Osteocyte (in vitro differentiated cells): Measurements from ENCODE around the gene LRRC8C. TPM values are rescaled to one million over a fixed set of nuclear protein-coding genes. Genes with fewer than 3 reads are reported as not detected.
A peak's percentile ranks its signal among the peaks of the same experiment; 100 is the strongest.

Source experiments
- DNase-seq: peaks from one replicate; pipeline ENCODE4 v3.0.0; 2021; ENCODE audit warnings: mixed read lengths; ENCODE audit not compliant: unreplicated experiment; ENCODE audit errors: extremely low spot score
- H3K27ac Mint-ChIP-seq: one replicate; pipeline ENCODE4 v1.8.0; 2021; ENCODE audit warnings: mild to moderate bottlenecking, mixed read lengths; ENCODE audit not compliant: unreplicated experiment
- H3K27me3 Mint-ChIP-seq: one replicate; pipeline ENCODE4 v1.8.0; 2021; ENCODE audit warnings: mixed read lengths; ENCODE audit not compliant: unreplicated experiment
- H3K36me3 Mint-ChIP-seq: one replicate; pipeline ENCODE4 v1.8.0; 2021; ENCODE audit warnings: mixed read lengths; ENCODE audit not compliant: unreplicated experiment
- H3K4me1 Mint-ChIP-seq: one replicate; pipeline ENCODE4 v1.8.0; 2021; ENCODE audit warnings: mixed read lengths; ENCODE audit not compliant: unreplicated experiment
- H3K4me3 Mint-ChIP-seq: one replicate; pipeline ENCODE4 v1.8.0; 2021; ENCODE audit warnings: mild to moderate bottlenecking, moderate library complexity, mixed read lengths; ENCODE audit not compliant: unreplicated experiment
- H3K9me3 Mint-ChIP-seq: one replicate; pipeline ENCODE4 v1.8.0; 2021; ENCODE audit warnings: mixed read lengths; ENCODE audit not compliant: unreplicated experiment
- total RNA-seq: library from RNA; stranded (reverse); gene quantifications from 2 replicates; pipeline ENCODE4 v1.2.1, GENCODE V29; 2021
- TF ChIP-seq, protein P1 (sequence below): fragments of 200-600 bp; sonication (generic); IDR thresholded peaks from 2 replicates; pipeline ENCODE4 v1.5.0; 2021; ENCODE audit warnings: antibody characterized with exemption, mild to moderate bottlenecking, moderate library complexity

LRRC8C gene
- total RNA-seq, 1 donor from 2014 or later = 3.5 TPM

DNA sequence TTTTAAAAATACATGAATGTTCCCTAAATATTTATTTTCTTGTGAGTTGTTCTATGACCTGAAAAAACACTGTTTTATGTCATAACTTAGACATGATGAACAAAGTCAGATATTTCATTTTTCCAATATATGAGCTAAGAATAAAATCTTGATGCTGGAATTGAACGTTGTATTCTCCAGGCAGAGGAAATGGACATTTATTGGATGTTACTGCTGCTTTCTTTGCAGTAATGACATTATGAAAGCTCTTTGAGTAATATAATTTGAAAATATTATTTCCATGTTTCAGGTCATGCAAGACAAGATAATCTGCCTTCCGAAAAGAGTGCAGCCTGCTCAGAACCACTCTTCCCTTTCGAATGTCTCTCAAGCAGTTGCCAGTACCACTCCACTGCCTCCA lies 79.5 kb downstream of the LRRC8C start:
- Mint-ChIP-seq H3K9me3 (no peaks in the 10 kb centered on the region), H3K27ac (no peak overlapping the region), H3K27me3 (no peaks in the 10 kb centered on the region), H3K36me3 (peaks cover 8% of the 10 kb centered on the region), H3K4me3 (no peak overlapping the region), H3K4me1 (peaks cover 29% of the 10 kb centered on the region)
- TF ChIP-seq, protein P1, sequence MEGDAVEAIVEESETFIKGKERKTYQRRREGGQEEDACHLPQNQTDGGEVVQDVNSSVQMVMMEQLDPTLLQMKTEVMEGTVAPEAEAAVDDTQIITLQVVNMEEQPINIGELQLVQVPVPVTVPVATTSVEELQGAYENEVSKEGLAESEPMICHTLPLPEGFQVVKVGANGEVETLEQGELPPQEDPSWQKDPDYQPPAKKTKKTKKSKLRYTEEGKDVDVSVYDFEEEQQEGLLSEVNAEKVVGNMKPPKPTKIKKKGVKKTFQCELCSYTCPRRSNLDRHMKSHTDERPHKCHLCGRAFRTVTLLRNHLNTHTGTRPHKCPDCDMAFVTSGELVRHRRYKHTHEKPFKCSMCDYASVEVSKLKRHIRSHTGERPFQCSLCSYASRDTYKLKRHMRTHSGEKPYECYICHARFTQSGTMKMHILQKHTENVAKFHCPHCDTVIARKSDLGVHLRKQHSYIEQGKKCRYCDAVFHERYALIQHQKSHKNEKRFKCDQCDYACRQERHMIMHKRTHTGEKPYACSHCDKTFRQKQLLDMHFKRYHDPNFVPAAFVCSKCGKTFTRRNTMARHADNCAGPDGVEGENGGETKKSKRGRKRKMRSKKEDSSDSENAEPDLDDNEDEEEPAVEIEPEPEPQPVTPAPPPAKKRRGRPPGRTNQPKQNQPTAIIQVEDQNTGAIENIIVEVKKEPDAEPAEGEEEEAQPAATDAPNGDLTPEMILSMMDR = no peak
- DNase-seq = no peak

DNA sequence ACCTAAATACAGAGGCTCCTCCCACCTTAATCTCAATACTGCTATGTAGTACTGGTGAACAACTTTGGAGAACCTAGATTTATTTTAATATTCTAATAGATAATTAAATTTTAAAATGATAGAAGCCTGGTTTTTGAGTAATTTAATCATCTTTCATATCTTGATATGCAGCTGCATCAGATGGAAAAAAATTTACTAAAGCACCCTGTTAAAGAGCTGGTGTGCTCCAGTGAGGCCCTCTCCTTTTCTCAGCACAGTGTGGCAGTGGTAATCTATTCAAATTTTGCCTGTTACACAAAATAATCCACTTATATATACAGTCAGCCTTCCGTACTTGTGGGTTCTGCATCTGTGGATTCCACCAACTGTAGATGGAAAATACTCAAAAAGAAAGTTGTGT lies 82.8 kb downstream of the LRRC8C start:
- peaks cover 18% of the 10 kb centered on the region for H3K4me1 Mint-ChIP-seq
- no peaks in the 10 kb centered on the region for H3K9me3 Mint-ChIP-seq
- DNase-seq = no peak
- no peak overlapping the region for H3K4me3 Mint-ChIP-seq
- no peak overlapping the region for H3K27ac Mint-ChIP-seq
- no peaks in the 10 kb centered on the region for H3K27me3 Mint-ChIP-seq
- TF ChIP-seq, protein P1 = no peak
- H3K36me3 Mint-ChIP-seq = peaks cover 6% of the 10 kb centered on the region

DNA sequence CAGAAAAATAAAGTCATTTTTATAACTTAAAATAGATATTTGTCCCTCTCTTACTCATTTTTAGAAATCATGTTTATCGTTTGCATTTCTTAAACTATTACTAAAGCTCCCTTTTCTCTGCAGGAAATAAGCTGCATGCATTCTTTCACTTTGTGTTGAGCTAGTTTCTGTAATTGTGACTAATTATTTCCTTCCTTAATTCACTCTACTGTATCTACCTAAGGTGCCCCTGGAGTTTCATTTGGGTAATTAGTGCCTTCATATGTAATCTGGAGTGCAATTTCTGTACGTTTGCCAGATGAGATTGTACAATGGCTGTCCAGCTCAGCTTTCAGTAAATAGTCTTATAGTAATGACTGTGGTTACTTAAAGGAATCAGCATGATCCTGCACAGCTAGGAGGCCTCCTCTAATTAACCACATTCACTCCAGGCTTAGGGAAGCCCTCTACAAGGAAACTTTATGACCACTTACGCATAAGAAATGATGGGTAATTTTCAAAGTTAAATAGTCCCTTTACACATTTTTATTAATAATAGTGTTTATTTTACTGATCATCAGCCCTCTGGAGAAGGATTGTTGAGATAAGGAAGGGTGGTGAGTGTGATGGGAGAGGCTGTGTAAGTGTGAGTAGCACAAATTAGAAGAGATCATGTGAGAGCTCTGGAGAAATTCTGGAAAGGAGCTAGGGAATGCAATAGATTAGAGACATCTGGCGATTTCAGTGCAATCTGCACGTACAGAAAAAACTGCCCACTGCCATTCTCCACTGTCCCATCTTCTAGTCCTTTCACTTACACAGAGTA lies 86.8 kb downstream of the LRRC8C start:
- peaks cover 31% of the 10 kb centered on the region for H3K4me1 Mint-ChIP-seq
- TF ChIP-seq, protein P1 = no peak
- H3K27ac Mint-ChIP-seq = no peak overlapping the region
- H3K36me3 Mint-ChIP-seq = no peaks in the 10 kb centered on the region
- no peak for DNase-seq
- H3K4me3 Mint-ChIP-seq = no peak overlapping the region
- no peaks in the 10 kb centered on the region for H3K27me3 Mint-ChIP-seq
- H3K9me3 Mint-ChIP-seq = peaks cover 4% of the 10 kb centered on the region

DNA sequence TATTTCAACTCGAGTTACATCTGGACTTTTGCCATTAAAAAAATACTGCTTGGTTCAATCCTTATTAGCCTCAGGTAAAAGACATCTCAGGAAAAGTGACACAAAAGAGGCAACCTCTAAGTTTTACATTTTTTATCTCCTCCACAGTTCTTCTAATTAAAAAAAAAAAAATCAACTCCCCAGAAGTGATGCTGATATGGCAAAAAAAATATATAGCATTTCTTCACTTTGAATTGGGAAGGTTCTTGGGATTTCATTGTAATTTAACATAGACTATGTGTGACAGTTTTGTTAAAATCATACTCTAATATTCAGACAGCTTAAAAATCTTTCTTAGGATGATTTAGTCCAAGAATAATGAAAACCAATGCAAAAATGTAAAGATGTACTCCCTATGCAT lies 87.9 kb downstream of the LRRC8C start:
- H3K27ac Mint-ChIP-seq = no peak overlapping the region
- no peaks in the 10 kb centered on the region for H3K27me3 Mint-ChIP-seq
- peaks cover 36% of the 10 kb centered on the region for H3K4me1 Mint-ChIP-seq
- peaks cover 4% of the 10 kb centered on the region for H3K9me3 Mint-ChIP-seq
- DNase-seq = no peak
- H3K4me3 Mint-ChIP-seq = no peak overlapping the region
- TF ChIP-seq, protein P1 = no peak
- H3K36me3 Mint-ChIP-seq = no peaks in the 10 kb centered on the region

DNA sequence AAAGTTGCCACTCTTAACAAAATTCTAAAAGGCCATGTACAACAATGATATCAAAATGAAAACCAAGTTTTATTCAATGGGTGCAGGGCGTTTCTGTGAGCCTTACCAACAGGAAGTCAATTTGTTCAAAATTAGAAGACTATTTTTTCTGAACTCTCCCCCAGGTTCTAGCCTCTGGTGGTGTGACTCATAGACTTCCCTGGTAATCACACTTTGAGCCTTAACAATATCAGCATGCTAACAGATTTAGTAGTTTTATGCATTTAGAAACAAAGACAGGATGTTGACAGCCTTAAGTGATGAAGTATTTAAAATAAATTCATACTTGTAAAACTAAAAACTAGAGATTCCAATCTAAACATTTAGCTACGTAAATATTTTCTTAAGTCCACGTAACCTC lies 88.4 kb downstream of the LRRC8C start:
- Mint-ChIP-seq H3K27ac (peak overlapping the region; percentile 31), H3K36me3 (no peaks in the 10 kb centered on the region), H3K9me3 (peaks cover 4% of the 10 kb centered on the region), H3K4me3 (no peak overlapping the region), H3K4me1 (peaks cover 36% of the 10 kb centered on the region), H3K27me3 (no peaks in the 10 kb centered on the region)
- DNase-seq = no peak
- TF ChIP-seq, protein P1 = no peak
